HL-60 (cell line): ENCODE results near the gene SYNJ2.

Experiments used
- DNase-seq, 2 experiments: peaks; one replicate each; pipeline ENCODE4 v3.0.0-alpha.2; 2010 to 2020; ENCODE audit warnings: low read depth in 1 of 2, low spot score in 1 of 2
- H3K27ac ChIP-seq: fragments of 250-450 bp; sonication (Bioruptor Pico); replicated peaks from 2 replicates; pipeline ENCODE4 v1.5.1; 2020; ENCODE audit warnings: mild to moderate bottlenecking, moderate library complexity
- H3K27me3 ChIP-seq: fragments of 250-450 bp; sonication (Bioruptor Pico); 2 replicates; pipeline ENCODE4 v1.5.1; 2021; ENCODE audit warnings: mild to moderate bottlenecking, moderate library complexity; ENCODE audit not compliant: insufficient read depth, poor library complexity, severe bottlenecking
- H3K4me3 ChIP-seq: replicated peaks from 2 replicates; pipeline ENCODE4 v1.5.1; 2011; ENCODE audit warnings: mild to moderate bottlenecking, control low read depth, low read length; ENCODE audit not compliant: insufficient read depth
- CTCF ChIP-seq: IDR thresholded peaks from one replicate; pipeline ENCODE4 v1.5.1; 2011; ENCODE audit warnings: low read length, control low read depth, inconsistent platforms; ENCODE audit not compliant: insufficient read depth
- GABPA ChIP-seq: IDR thresholded peaks from 2 replicates; pipeline ENCODE4 v1.6.1; 2012; ENCODE audit warnings: low read depth
- POLR2AphosphoS5 ChIP-seq: IDR thresholded peaks from 2 replicates; pipeline ENCODE4 v1.6.1; 2012; ENCODE audit warnings: low read depth
- REST ChIP-seq: IDR thresholded peaks from 2 replicates; pipeline ENCODE4 v1.6.1; 2012; ENCODE audit warnings: low read depth; ENCODE audit not compliant: insufficient replicate concordance
- SPI1 ChIP-seq: IDR thresholded peaks from 2 replicates; pipeline ENCODE4 v1.6.1; 2012; ENCODE audit warnings: low read depth, mild to moderate bottlenecking, borderline replicate concordance

Gene SYNJ2

GRCh38 chr6:158057213-158057987 lies 75.7 kb downstream of the SYNJ2 start:
- Histone ChIP-seq H3K27me3 (no peaks in the 10 kb centered on the region), H3K27ac (peak overlapping the region; percentile 53), H3K4me3 (no peak overlapping the region)
- DNase-seq: peak; percentile 67 to 90
- TF ChIP-seq GABPA (no peak), SPI1 (peak; percentile 77)

- TF ChIP-seq REST (no peak), SPI1 (no peak), POLR2AphosphoS5 (no peak), GABPA (no peak), CTCF (no peak)
- DNase-seq: peak in 1 of 2 experiments; percentile 31
- H3K27ac ChIP-seq: peak overlapping the region; percentile 53
- no peak overlapping the region for H3K4me3 ChIP-seq
- no peaks in the 10 kb centered on the region for H3K27me3 ChIP-seq
Measured at GRCh38 chr6:158058171-158058651, 76.5 kb downstream of the SYNJ2 start.

- Histone ChIP-seq H3K27ac (peak overlapping the region; percentile 37; the same call in 1 of the 2 replicates), H3K4me3 (no peak overlapping the region), H3K27me3 (no peaks in the 10 kb centered on the region)
- no peak for TF ChIP-seq SPI1
- TF ChIP-seq CTCF: no peak
- TF ChIP-seq GABPA: no peak
- no peak for TF ChIP-seq POLR2AphosphoS5
- no peak for TF ChIP-seq REST
- DNase-seq: no peak
Measured at GRCh38 chr6:158059108-158059507, 77.4 kb downstream of the SYNJ2 start.

GRCh38 chr6:158060455-158061360 lies 79.0 kb downstream of the SYNJ2 start:
- Histone ChIP-seq H3K27me3 (no peaks in the 10 kb centered on the region), H3K4me3 (no peak overlapping the region), H3K27ac (peak overlapping the region; percentile 16; the same call in 1 of the 2 replicates)
- DNase-seq: no peak
- TF ChIP-seq CTCF (no peak), GABPA (no peak), REST (no peak), SPI1 (no peak), POLR2AphosphoS5 (no peak)
